GM18873 (cell line): ENCODE measurements around the gene PLSCR3.
"Not testable (repeated sequence)": the region's sequence is repeated elsewhere in the genome, so short reads cannot be mapped to it uniquely, and the experiment has no call there.

Experiments used
- ATAC-seq: cut with Tn5 transposase; IDR thresholded peaks from one replicate; pipeline ENCODE4 v1.9.1; 2021; ENCODE audit warnings: mild to moderate bottlenecking, moderate library complexity, moderate number of reproducible peaks; ENCODE audit not compliant: unreplicated experiment, low FRiP score

PLSCR3 gene

DNA sequence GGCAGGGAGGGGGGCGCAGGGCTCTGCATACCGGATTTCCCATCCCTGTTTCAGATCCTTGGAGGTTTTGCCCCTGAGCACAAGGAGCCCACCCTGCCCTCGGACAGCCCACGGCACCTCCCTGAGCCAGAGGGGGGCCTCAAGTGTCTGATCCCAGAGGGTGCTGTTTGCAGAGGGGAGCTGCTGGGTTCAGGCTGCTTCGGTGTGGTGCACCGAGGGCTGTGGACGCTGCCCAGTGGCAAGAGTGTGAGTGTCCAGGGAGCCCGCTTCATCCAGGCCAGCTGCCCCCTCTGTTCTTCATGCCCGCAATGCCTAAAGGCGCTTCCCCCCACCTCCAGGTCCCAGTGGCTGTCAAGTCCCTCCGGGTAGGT lies 11.0 kb downstream of the PLSCR3 start:
- ATAC-seq, result no peak

DNA sequence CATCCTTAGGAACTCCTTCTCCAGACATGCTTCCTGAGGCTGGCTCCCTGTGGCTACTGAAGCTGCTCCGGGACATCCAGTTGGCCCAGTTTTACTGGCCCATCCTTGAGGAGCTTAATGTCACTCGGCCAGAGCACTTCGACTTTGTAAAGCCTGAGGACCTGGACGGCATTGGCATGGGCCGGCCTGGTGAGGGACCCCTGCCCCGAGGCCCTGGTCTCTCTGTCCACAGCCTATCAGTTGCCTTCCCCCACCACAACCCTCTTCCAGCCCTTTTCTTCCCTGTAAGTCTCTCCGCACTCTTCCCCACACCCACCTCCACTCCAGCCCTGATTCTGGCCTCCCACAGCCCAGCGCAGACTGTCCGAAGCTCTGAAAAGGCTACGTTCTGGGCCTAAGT lies 11.4 kb downstream of the PLSCR3 start:
- ATAC-seq, result no peak

DNA sequence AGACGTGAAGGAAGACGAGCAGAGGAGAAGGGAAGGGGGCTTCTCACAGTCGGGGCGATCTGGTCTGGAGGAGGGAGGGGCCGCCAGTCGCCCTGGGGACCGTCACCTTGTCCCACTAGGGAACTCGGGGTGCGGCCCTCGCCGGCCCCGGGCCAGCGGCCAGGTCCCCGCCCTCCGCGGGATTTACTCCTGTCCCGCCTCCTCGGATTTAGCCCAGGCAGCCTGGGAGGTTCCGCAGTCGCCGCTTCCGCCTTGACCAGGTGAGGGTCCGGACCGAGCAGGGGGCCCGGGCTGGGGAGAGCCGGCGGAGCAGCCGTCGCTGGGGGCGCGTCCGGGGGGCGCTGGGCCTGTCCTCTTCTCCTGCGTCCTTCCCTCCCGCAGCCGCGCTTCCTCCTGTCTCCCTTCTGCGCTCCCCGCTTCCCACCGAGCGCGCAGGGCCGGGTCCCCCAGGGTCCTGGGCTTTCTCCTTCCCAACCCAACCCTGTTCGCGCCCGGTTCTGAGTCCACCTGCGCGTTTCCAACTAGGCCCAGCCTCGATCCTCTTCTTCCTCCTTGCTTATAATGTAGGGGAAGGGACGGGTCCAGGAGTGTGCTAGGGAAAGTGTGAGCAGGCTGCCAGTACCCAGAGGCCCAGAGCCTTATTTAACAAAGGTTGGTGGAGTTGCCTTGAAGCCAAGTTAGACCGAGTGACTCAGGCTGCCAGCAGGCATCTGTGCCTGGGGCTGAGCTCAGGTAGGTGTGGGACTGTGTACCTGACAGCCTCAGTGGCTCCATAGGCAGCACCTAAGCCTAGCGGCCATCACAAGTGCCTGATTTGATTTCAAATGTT lies 13.3 kb downstream of the PLSCR3 start, which contains the start of gene TNK1:
TNK1 (plus strand) TSS at position 235 of the 829 bp plus-strand sequence. CDS start 1,838 bp downstream, outside the sequence.
- no peak for ATAC-seq

DNA sequence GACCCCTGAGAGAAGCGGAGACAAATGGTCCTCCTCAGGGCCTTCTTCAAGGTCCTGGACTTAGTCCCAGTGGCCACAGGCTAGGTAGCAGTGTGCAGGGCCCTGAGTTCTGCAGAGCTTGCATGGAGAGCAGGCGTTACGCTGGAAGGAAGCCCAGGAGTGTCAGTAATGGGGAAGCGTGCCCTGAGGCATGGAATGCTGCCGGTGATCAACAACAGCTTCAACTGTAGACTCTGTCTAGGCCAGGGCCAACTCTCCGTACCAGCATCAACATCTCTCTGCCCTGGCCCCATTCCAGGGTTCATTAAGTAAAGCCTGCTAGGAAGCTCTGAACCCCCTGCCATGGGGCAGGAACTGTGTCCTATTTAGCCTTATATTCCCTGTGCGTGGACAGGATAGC lies 14.0 kb downstream of the PLSCR3 start:
- ATAC-seq, result no peak

DNA sequence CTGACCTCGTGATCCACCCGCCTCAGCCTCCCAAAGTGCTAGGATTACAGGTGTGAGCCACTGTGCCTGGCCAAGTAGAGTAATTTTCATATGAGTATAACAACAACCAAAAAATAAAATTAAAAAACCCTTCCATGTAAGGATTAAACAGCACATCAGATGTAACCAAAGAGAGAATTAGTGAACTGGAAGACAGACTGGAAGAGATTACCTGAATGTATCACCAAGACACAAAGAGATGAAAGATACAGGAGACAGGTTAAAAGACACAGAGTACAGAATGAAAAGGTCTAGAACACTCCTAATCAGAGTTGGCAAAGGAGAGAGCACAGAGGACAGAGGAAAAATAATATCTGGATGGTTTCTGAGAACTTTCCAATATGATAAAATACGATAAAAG lies 15.2 kb downstream of the PLSCR3 start:
- no peak for ATAC-seq

DNA sequence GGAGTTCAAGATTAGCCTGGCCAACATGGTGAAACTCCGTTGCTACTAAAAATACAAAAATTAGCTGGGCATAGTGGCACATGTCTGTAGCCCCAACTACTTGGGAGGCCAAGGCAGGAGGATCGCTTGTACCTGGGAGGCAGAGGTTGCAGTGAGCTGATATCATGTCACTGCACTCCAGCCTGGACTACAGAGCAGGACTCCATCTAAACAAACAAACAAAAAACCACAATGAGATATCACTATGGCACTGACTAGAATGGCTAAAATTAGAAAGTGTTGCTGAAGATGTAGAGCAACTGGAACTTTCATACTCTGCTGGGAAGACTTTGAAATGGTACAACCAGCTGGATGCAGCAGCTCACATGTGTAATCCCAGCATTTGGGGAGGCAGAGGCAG lies 20.0 kb downstream of the PLSCR3 start:
- ATAC-seq, result no peak

DNA sequence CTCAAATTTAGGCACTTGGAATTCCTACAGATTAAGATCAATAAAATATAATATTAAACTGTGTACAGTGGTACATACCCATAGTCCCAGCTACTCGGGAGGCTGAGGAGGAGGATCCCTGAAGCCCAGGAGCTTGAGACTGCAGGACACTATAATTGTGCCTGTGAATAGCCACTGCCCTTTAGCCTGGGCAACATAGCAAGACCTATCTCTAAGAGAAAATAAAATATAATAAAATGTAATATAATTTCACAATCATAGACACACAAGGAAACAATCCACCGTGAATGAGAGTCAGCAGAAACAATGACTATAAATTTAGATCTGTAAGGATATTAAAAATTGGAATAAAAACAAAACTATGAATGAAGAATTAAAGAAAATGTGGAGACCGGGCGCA lies 23.5 kb downstream of the PLSCR3 start:
- ATAC-seq, result no peak

DNA sequence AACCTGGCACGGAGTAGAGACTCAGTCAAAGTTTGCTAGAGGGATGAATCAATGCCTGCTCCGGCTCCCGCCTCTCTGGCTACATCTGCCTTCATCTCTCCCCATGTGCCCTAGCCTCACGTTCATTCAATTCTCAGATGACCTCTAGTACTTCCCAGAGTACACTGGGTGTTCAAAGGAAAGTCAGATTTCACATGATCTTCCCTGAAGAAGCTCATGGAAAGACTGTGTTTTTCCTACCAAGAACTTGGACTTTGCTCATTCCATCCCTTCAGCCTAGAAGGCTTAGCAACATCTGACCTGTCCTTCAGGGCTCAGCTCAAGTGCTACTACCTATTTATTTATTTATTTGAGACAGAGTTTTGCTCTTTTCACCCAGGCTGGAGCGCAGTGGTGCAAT lies 24.5 kb downstream of the PLSCR3 start:
- ATAC-seq, result no peak

DNA sequence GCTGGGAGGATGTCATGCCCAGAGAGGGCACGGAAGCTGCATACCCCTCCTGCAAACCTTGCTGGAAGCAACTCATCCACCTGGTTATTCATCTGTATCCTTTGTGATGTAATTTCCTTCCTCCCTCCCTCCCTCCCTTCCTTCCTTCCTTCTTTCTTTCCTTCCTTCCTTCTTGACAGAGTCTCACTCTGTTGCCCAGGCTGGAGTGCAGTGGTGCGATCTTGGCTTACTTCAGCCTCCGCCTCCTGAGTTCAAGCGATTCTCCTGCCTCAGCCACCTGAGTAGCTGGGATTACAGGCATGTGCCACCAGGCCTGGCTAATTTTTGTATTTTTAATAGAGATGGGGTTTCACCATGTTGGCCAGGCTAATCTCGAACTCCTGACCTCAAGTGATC lies 25.7 kb downstream of the PLSCR3 start:
- not testable (repeated sequence) for ATAC-seq

DNA sequence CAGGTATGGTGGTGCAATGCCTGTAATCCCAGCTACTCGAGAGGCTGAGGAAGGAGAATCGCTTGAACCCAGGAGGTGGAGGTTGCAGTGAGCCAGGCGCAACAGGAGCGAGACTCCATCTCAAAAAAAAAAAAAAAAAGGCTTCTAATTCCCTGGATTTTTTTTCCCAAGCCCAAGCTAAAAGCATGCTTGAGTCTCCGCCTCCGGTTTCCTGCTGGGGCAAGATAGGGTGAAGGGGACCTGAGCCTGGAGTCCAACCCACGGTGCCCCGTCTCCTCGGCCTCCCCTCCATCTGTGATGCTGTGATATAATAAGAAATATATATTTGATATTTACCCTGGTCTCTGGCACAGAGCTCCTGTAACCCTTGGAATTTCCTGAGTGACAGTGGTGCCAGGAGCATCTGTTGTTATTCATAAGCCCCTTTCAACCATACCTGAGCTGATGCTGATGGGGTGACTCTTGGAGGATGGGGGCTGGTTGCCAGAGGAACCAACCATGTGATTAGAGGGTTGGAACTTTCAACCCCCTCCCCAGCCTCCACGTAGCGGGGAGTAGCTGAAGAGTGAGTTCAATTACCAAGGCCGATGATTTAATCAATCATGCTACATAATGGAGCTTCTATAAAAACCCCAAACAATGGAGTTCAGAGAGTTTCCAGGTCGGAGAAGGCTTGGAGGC lies 26.3 kb downstream of the PLSCR3 start:
- no peak for ATAC-seq

DNA sequence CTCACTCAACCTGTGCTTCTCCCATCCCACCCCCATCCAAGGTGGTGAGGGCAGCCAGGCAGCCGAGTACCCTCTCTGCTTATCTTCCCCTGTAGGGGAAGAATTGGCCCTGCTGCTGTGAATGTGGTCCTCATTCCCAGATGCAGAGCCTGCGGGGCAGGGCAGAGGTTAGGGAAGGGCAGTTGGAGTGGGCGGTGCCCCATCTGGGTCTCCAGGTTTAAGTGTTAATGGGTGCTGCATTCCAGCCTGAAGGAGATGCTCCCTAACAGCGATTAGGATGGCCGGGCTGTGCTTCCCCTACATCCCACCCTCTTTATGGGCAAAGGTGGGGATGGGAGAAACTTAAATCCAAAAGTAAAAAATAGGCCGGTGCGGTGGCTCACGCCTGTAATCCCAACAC lies 27.2 kb downstream of the PLSCR3 start:
- no peak for ATAC-seq

DNA sequence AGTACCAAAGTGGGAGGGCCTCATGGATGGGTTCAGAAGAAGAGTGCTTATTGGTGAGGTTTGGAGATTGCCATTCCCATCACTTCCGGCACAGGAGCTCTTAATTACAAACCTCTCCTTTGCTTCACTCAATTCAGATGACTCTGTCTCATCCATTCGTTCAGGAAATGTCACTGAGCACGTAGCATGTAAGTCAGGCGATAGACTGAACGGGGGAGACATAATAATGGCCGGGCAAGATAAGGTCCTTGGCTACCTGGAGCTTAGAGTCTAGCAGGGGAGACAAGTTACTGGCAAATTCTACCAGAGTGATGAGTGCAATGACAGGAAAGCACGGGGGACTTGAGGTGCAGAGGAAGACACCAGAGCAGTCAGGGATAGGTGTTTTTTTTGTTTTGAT lies 28.4 kb downstream of the PLSCR3 start:
- not testable (repeated sequence) for ATAC-seq

DNA sequence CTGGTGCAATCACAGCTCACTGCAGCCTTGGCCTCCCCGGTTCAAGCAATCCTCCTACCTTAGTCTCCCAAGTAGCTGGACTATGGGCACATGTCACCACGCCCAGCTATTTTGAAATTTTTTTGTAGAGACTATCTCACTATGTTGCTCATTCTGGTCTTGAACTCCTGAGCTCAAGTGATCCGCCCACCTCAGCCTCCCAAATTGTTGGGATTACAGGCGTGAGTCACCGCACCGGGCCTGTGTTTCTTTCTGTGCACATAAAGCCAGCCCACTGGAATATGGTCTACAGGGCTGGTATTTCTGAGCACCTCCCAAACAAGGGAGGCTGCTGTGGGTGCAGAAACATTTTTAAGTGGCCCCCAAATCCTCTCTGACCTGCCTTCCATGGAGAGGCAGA lies 31.0 kb downstream of the PLSCR3 start:
- no peak for ATAC-seq

DNA sequence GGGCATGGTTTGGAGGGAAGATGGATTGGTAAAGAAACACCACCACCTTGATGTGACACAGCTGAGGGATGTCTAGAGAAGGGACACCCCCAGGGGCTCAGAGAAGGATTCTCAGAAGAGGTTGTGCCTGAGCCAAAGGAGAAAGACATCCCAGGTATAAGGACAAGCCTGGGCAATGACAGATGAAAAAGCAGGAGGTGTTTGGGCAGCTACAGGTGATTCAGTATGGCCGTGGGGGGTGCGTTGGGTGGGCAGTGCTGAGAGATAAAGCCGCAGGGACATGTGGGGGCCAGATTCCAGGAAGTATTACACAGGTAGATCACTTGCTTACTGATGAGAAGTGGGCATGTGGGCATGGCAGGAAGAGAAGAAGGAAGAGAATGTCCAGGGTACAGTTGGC lies 32.4 kb downstream of the PLSCR3 start:
- ATAC-seq, result no peak

DNA sequence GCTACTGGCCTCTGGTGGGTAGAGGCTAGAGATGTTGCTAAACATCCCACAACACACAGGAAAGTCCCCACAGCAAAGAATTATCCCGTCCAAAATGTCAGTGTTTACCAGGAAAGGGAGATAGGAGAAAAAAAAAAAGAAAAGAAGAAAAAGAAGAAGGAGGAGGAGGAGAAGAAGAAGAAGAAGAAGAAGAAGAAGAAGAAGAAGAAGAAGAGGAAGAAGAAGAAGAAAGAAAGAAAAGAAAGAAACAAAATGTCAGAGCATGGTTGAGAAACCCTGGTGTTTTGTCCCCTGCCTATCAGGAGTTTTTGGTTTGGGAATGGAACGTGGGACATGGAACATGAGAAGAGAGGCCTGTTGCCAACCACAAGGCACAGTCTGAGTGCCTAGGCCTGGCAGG lies 36.9 kb downstream of the PLSCR3 start:
- no peak for ATAC-seq

DNA sequence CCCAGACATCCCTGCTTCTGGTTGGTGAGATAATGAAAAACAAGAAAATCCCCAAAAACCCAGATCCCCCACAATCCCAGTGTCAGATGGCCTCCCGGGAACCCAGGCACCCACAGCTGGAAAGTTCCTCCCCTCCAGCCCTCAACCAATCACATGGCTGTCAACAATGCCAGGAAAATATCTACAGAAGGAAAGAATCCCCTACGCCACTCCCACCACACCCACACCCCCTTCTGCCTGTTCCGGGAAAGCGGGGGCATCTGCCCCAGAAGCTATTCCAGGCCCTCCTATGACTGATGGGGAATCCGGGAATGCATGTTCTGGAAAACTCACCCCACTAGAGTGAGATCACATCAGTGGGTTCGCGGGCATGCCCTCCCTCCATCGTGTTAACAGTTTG lies 37.6 kb downstream of the PLSCR3 start:
- no peak for ATAC-seq

DNA sequence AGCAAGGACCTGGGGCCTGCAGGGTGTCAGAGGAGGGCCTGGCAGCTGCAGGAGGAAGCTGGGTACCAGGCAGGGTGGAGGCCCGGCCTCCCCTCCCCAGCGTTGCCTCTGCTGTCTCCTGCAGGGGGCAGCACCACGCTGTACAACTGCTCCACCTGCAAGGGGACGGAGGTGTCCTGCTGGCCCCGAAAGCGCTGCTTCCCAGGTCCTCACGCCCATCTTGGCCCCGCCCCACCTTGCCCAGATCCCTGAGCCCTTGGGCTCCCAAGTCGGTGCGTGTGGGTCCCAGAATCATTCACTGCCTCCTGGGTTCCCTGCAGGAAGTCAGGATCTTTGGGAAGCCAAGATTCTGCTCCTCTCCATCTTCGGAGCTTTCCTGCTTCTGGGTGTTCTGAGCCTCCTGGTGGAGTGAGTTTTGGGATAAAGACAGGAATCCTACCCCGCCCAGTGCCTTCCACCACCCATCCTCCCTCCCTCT lies 38.2 kb downstream of the PLSCR3 start:
- ATAC-seq, result no peak

DNA sequence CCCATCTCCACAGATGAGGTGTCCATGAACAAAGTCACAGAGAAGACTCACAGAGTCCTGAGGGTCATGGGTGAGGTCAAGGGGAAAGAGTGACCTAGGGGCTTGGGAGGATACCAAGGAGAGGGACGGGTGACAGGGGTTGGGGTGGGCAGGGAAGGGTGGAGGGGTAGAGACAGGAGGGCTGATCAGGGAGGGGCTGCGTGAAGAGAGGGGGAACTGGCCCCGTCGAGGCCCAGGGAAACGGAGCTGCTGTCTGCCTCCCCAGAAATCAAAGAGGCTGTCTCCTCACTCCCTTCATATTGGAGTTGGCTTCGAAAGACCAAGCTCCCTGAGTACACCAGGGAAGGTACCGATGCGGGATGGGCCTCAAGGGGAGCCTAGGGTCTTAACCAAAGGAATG lies 38.8 kb downstream of the PLSCR3 start:
- no peak for ATAC-seq

DNA sequence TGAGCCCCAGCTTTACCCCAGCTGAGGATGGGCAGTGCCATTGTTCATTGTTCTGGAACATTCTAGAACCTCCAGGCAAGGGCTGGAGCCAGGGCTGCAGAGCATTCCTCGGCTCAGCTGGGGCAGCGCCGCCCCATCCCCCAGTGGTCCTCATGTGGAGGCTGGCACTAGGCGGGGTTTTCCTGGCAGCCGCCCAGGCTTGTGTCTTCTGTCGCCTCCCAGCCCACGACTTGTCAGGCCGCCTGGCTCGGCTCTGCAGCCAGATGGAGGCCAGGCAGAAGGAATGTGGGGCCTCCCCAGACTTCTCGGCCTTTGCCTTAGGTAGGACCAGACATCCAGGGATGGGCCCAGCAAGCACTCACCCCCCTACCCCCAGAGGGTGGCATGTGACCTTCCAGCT lies 39.3 kb downstream of the PLSCR3 start, which contains the start of gene TMEM95:
TMEM95 (plus strand) TSS at position 104 of the 400 bp plus-strand sequence; CDS start at position 153, 49 bp downstream.
- ATAC-seq, result no peak

DNA sequence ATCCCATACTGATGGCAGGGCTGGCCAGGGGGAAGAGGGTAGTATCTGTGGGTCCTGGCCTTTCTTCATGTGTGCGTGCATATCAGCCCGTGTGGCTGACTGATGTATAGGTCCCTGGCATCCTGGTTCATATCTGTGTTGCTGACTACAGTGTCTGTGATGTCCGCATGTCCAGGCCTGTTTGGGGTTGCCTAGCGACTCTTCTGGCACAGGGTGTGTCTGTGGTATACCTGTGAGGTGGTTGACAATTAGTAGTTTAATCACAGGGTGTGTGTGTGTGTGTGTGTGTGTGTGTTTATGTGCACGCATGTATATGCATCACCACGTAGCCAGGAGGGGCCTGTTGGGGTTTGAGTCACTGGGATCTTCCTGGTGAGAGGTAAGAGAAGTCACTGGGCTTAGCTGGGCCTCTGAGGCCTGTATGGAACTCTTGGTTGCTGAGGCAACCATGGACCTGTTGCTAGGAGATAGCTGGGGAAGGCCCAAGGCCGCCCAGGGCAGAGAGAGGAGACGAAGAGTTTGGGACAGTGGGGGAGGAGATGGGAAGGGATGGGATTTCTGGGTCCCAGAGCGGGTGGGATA lies 40.0 kb downstream of the PLSCR3 start:
- no peak for ATAC-seq

DNA sequence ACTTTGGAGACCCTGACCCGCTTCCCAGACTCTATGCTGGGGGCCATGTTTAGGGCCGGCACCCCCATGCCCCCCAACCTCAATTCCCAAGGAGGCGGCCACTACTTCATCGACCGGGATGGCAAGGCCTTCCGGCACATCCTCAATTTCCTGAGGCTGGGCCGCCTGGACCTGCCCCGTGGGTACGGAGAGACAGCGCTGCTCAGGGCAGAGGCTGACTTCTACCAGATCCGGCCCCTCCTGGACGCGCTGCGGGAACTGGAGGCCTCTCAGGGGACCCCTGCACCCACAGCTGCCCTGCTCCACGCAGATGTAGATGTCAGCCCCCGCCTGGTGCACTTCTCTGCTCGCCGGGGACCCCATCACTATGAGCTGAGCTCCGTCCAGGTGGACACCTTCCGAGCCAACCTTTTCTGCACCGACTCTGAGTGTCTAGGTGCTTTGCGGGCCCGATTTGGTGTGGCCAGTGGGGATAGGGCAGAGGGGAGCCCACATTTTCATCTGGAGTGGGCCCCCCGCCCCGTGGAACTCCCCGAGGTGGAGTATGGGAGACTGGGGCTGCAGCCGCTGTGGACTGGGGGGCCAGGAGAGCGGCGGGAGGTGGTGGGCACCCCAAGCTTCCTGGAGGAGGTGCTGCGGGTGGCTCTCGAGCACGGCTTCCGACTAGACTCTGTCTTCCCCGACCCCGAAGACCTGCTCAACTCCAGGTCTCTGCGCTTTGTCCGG lies 41.3 kb downstream of the PLSCR3 start:
- ATAC-seq, result no peak
